Measurements from ENCODE around the gene CTNNA2. TPM values are rescaled to one million over a fixed set of nuclear protein-coding genes. Genes with fewer than 3 reads are reported as not detected.

Gene CTNNA2
- total and polyA plus RNA-seq, 12 donors, result 0.12 to 5.0 (median 1.4) TPM; not detected in 1

- intact Hi-C loops (cut with DNase I), result no loop called here
- TF ChIP-seq, protein P1, sequence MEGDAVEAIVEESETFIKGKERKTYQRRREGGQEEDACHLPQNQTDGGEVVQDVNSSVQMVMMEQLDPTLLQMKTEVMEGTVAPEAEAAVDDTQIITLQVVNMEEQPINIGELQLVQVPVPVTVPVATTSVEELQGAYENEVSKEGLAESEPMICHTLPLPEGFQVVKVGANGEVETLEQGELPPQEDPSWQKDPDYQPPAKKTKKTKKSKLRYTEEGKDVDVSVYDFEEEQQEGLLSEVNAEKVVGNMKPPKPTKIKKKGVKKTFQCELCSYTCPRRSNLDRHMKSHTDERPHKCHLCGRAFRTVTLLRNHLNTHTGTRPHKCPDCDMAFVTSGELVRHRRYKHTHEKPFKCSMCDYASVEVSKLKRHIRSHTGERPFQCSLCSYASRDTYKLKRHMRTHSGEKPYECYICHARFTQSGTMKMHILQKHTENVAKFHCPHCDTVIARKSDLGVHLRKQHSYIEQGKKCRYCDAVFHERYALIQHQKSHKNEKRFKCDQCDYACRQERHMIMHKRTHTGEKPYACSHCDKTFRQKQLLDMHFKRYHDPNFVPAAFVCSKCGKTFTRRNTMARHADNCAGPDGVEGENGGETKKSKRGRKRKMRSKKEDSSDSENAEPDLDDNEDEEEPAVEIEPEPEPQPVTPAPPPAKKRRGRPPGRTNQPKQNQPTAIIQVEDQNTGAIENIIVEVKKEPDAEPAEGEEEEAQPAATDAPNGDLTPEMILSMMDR (IDR thresholded peaks at IDR 0.05), result no peak
- no peak for TF ChIP-seq POLR2A (IDR thresholded peaks at IDR 0.05)
These were observed 696.6 kb downstream of the CTNNA2 start for GRCh38 chr2:80209458-80209857.

DNA sequence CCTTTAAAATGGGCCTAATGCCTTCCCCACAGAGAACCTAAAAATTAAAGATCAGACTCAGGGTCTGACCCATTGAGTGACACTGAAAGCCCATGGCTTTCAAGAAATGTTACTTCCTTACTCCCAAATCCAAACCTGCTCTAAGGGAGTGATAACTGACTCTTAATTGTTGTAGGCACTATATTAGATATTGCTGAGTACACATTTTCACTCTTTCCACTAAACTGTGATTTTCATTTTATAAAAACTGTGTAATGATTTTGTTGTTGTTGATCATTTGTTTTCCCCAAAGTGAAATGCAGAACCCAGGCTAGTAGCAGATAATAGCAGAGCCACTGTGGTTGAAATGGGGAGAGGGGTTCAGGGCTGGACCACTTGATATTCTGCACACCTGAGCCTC, 704.6 kb downstream of the CTNNA2 start:
- no peaks in the 10 kb centered on the region for H3K9me3 ChIP-seq (replicated peaks in 1 of 3)
- no peak overlapping the region for H3K27ac ChIP-seq
- no peak for DNase-seq
- H3K36me3 ChIP-seq (replicated peaks in 1 of 2), result no peaks in the 10 kb centered on the region
- TF ChIP-seq POLR2A (IDR thresholded peaks at IDR 0.05), result no peak
- TF ChIP-seq, protein P1 (IDR thresholded peaks at IDR 0.05), result no peak
- intact Hi-C loops (cut with DNase I), result no loop called here
- no peak overlapping the region for H3K4me3 ChIP-seq
- no peaks in the 10 kb centered on the region for H3K27me3 ChIP-seq
- no peaks in the 10 kb centered on the region for H3K4me1 ChIP-seq (replicated peaks in 1 of 2)

More at GRCh38 chr2:80209458-80209857, 696.6 kb downstream of the CTNNA2 start:
- no peak overlapping the region for H3K4me3 ChIP-seq
- no peaks in the 10 kb centered on the region for H3K4me1 ChIP-seq (replicated peaks in 1 of 2)
- H3K27ac ChIP-seq, result no peak overlapping the region
- H3K9me3 ChIP-seq (replicated peaks in 1 of 3), result no peaks in the 10 kb centered on the region
- no peaks in the 10 kb centered on the region for H3K27me3 ChIP-seq
- WGBS, 4 donors, result 82 to 88% (median 87%) methylated on average over 5 of the region's 5 CpGs
- DNase-seq, result no peak
- H3K36me3 ChIP-seq (replicated peaks in 1 of 2), result no peaks in the 10 kb centered on the region

DNA sequence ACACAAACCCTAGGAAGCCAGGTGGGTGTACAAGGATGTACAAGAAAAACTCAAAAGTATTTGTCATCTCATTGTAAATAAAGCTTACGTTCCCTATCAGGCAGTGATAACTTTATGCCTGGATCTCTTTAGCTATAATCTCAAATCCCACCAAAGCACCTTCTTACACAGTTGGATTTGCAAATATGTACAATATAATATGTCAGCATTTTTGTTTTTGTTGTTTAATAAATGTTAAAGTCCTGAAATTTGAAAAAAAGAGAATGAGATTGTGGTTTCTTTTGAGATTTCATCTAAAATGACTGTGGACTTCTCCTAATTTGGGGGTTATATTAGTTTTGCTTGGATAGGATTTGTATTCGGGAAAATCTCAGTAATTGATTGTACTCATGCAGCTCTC, 709.8 kb downstream of the CTNNA2 start:
- WGBS, 4 donors, result 77 to 88% (median 84%) methylated on average over 2 of the region's 2 CpGs
- H3K27ac ChIP-seq, result no peak overlapping the region
- no peak for DNase-seq
- H3K36me3 ChIP-seq (replicated peaks in 1 of 2), result no peaks in the 10 kb centered on the region
- no peak overlapping the region for H3K4me3 ChIP-seq
- no peaks in the 10 kb centered on the region for H3K9me3 ChIP-seq (replicated peaks in 1 of 3)
- intact Hi-C loops (cut with DNase I), result no loop called here
- H3K4me1 ChIP-seq (replicated peaks in 1 of 2), result no peaks in the 10 kb centered on the region
- TF ChIP-seq, protein P1 (IDR thresholded peaks at IDR 0.05), result no peak
- no peak for TF ChIP-seq POLR2A (IDR thresholded peaks at IDR 0.05)
- no peaks in the 10 kb centered on the region for H3K27me3 ChIP-seq

- H3K27ac ChIP-seq, result no peak overlapping the region
- intact Hi-C loops (cut with DNase I), result no loop called here
- H3K27me3 ChIP-seq, result no peaks in the 10 kb centered on the region
- no peak overlapping the region for H3K4me3 ChIP-seq
- 50 to 78% (median 67%) methylated on average over 1 of the region's 1 CpG for WGBS, 4 donors
- H3K4me1 ChIP-seq (replicated peaks in 1 of 2), result no peaks in the 10 kb centered on the region
- H3K9me3 ChIP-seq (replicated peaks in 1 of 3), result no peaks in the 10 kb centered on the region
- no peak for DNase-seq
- TF ChIP-seq, protein P1 (IDR thresholded peaks at IDR 0.05), result no peak
- TF ChIP-seq POLR2A (IDR thresholded peaks at IDR 0.05), result no peak
- H3K36me3 ChIP-seq (replicated peaks in 1 of 2), result no peaks in the 10 kb centered on the region
These were observed 718.6 kb downstream of the CTNNA2 start for GRCh38 chr2:80231421-80231820.
